ENCODE results near the gene SETD1A.

GRCh38 chr16:30931068-30931650 is 26.4 kb upstream of the SETD1A start:
- TF ChIP-seq CTCF (conservative IDR thresholded peaks at IDR 0.05 in 1 of 2, IDR thresholded peaks at IDR 0.05 in 1 of 2; ENCODE audit: low read depth in 1 of 2, low read length in 2 of 2) (no peak), EZH2 (IDR thresholded peaks at IDR 0.05; ENCODE audit: low read length, missing control alignments) (no peak)
